HepG2 (cell line): ENCODE measurements around the gene CHST6. TPM values are rescaled to one million over a fixed set of nuclear protein-coding genes. Genes with fewer than 3 reads are reported as not detected.

Experiments used
- KMT2B ChIP-seq: IDR thresholded peaks from 2 replicates; pipeline ENCODE4 v1.6.1; 2016; ENCODE audit warnings: missing genetic modification reagents, missing compliant biosample characterization
- MED1 ChIP-seq: sonication (generic); formaldehyde crosslinking; IDR thresholded peaks from 2 replicates; pipeline ENCODE4 v1.4.0; 2020; ENCODE audit warnings: missing genetic modification reagents
- RARA ChIP-seq: IDR thresholded peaks from 2 replicates; pipeline ENCODE4 v1.6.1; 2016; ENCODE audit warnings: missing genetic modification reagents, missing compliant biosample characterization
- RFXAP ChIP-seq: sonication (generic); formaldehyde crosslinking; IDR thresholded peaks from 2 replicates; pipeline ENCODE4 v1.4.0; 2020; ENCODE audit warnings: missing genetic modification reagents, borderline replicate concordance
- ZBTB21 ChIP-seq: sonication (generic); formaldehyde crosslinking; IDR thresholded peaks from 2 replicates; pipeline ENCODE4 v1.4.0; 2020; ENCODE audit warnings: missing genetic modification reagents
- ZNF251 ChIP-seq: sonication (generic); formaldehyde crosslinking; IDR thresholded peaks from 2 replicates; pipeline ENCODE4 v1.9.0; 2021; ENCODE audit warnings: mild to moderate bottlenecking, missing genetic modification reagents
- ZNF263 ChIP-seq: sonication (generic); formaldehyde crosslinking; IDR thresholded peaks from 2 replicates; pipeline ENCODE4 v1.4.0; 2020; ENCODE audit warnings: missing genetic modification reagents
- ZNF335 ChIP-seq: sonication (generic); formaldehyde crosslinking; IDR thresholded peaks from 2 replicates; pipeline ENCODE4 v1.4.0; 2020; ENCODE audit warnings: missing genetic modification reagents
- ZNF572 ChIP-seq: sonication (generic); formaldehyde crosslinking; IDR thresholded peaks from 2 replicates; pipeline ENCODE4 v1.5.1; 2020; ENCODE audit warnings: mild to moderate bottlenecking, missing genetic modification reagents
- ZNF619 ChIP-seq: sonication (generic); formaldehyde crosslinking; IDR thresholded peaks from 2 replicates; pipeline ENCODE4 v1.4.0; 2020; ENCODE audit warnings: mild to moderate bottlenecking, missing genetic modification reagents
- ZNF75D ChIP-seq: sonication (generic); formaldehyde crosslinking; IDR thresholded peaks from 2 replicates; pipeline ENCODE4 v1.8.1; 2023; ENCODE audit warnings: missing genetic modification reagents, mild to moderate bottlenecking, borderline replicate concordance
- polyA plus RNA-seq, 8 experiments: library from polyadenylated mRNA; depleted of rRNA in 3 of 8; stranded (reverse) in 7 of 8; unstranded in 1 of 8; fragments of >200 nt; fragmentation: Illumina TruSeq in 4 of 8; extraction: Trizol in 4 of 8; gene quantifications; 2 replicates each; pipeline versions ENCODE4 v1.2.1 to v1.2.3, GENCODE V29; 2011 to 2016; ENCODE audit warnings: low read depth in 4 of 8, missing spikeins in 1 of 8, mixed read lengths in 1 of 8; ENCODE audit not compliant: insufficient read depth in 1 of 8
- total RNA-seq, 5 experiments: library from RNA; depleted of rRNA; stranded (reverse); fragments of >200 nt; fragmentation: Illumina TruSeq; extraction: Trizol; gene quantifications; 2 replicates each; pipeline ENCODE4 v1.2.3, GENCODE V29; 2016; ENCODE audit warnings: low read depth in 1 of 5
- TF ChIP-seq, protein P1 (sequence below): sonication (generic); formaldehyde crosslinking; IDR thresholded peaks from 2 replicates; pipeline ENCODE4 v1.8.1; 2023; ENCODE audit warnings: mild to moderate bottlenecking, moderate library complexity, missing genetic modification reagents
- TF ChIP-seq, protein P2 (sequence below): sonication (generic); formaldehyde crosslinking; IDR thresholded peaks from 2 replicates; pipeline ENCODE4 v1.5.1; 2020; ENCODE audit warnings: mild to moderate bottlenecking, missing genetic modification reagents
- TF ChIP-seq, protein P3 (sequence below): sonication (generic); formaldehyde crosslinking; IDR thresholded peaks from 2 replicates; pipeline ENCODE4; 2020; ENCODE audit warnings: missing genetic modification reagents, mild to moderate bottlenecking, borderline replicate concordance
- TF ChIP-seq, protein P4 (sequence below): sonication (generic); formaldehyde crosslinking; IDR thresholded peaks from 2 replicates; pipeline ENCODE4 v1.9.0; 2021; ENCODE audit warnings: missing genetic modification reagents, mild to moderate bottlenecking, borderline replicate concordance
- TF ChIP-seq, protein P5 (sequence below): sonication (generic); formaldehyde crosslinking; IDR thresholded peaks from 2 replicates; pipeline ENCODE4 v1.5.1; 2020; ENCODE audit warnings: missing genetic modification reagents, mild to moderate bottlenecking, borderline replicate concordance

CHST6 gene
- total and polyA plus RNA-seq, 2 of the 13 experiments (the other 11 are each of a cell fraction or from before 2014, with no cell fraction given) = 0.18 to 0.91 TPM

DNA sequence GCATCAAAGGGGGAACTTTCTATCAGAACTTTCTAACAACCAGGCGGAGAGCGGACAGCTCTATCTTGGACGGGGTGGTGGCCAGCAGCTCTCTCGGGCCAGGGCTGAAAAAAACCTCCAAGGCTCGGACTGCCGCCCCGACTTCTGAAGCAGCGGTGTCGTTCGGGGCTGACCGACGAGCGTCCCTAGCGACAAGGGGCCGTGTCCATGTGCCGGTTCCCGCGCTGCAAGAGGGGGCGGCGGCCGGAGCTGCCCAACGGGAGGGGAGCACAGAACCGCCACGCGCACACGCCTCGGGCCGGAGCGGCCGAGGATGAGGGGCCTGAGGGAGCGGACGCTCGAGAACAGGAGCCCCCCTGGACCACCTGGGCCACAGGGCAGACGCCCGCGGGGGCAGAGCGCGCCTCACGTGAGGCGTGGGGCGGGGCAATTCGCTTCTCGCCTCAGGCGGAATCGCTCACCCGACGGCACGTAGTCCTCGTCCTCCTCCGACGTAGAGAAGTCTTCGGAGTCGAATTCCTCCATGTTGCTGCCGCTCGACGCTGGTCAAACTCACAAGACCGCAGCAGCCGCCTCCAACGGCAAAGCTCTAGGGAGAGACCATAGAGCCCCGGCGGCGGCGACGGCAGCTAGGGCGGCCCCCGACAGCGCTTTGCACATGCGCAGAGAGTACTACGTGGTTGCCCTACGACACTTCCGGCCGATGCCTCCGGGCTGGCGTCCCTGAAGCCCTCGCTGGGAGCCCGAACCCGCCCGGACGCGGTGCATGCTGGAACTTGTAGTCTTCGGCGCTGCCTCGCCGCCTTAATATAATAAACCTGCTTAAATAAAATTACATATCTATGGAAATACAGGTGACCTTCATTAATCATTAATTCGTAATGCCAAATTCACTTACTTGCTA is 62.2 kb downstream of the CHST6 start, which contains the start of gene CFDP1 (continued):
- peak; percentile 99 for TF ChIP-seq ZNF572
- peak; percentile 54; the same call in 1 of the 2 replicates for TF ChIP-seq ZNF75D (CRISPR knock-in tag)
- 0 out of 2 replicates have a peak, but pooled peaks have one; percentile 87 for TF ChIP-seq ZNF251 (CRISPR knock-in tag)
- TF ChIP-seq RARA = peak; percentile 43; the same call in 1 of the 2 replicates
- TF ChIP-seq ZBTB21 (CRISPR knock-in tag) = no peak
- TF ChIP-seq, protein P1, sequence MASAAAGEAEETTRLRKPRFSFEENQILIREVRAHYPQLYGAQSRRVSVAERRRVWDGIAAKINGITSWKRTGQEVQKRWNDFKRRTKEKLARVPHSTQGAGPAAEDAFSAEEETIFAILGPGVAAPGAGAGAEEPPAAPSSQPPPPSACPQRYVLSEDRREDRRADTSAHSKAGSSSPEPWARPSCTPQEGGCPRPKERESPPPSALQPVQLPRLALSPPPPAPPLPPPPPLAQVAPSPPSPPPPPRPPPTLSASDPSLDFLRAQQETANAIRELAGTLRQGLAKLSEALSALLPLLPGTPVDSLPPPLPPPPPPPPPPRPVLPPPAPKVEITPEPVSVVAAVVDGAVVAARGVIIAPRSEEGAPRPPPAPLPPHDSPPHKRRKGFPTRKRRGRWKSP (CRISPR knock-in tag) = peak; percentile 71; the same call in 1 of the 2 replicates
- TF ChIP-seq ZNF619 = no peak
- TF ChIP-seq, protein P2, sequence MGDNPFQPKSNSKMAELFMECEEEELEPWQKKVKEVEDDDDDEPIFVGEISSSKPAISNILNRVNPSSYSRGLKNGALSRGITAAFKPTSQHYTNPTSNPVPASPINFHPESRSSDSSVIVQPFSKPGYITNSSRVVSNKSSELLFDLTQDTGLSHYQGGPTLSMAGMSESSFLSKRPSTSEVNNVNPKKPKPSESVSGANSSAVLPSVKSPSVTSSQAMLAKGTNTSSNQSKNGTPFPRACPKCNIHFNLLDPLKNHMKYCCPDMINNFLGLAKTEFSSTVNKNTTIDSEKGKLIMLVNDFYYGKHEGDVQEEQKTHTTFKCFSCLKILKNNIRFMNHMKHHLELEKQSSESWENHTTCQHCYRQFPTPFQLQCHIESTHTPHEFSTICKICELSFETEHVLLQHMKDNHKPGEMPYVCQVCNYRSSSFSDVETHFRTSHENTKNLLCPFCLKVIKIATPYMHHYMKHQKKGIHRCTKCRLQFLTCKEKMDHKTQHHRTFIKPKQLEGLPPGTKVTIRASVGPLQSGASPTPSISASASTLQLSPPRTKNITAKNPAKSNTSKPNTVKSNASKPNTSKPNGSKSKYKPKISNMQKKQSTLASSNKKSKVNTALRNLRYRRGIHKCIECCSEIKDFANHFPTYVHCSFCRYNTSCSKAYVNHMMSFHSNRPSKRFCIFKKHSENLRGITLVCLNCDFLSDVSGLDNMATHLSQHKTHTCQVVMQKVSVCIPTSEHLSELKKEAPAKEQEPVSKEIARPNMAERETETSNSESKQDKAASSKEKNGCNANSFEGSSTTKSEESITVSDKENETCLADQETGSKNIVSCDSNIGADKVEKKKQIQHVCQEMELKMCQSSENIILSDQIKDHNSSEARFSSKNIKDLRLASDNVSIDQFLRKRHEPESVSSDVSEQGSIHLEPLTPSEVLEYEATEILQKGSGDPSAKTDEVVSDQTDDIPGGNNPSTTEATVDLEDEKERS (CRISPR knock-in tag) = peak; percentile 94
- TF ChIP-seq, protein P3, sequence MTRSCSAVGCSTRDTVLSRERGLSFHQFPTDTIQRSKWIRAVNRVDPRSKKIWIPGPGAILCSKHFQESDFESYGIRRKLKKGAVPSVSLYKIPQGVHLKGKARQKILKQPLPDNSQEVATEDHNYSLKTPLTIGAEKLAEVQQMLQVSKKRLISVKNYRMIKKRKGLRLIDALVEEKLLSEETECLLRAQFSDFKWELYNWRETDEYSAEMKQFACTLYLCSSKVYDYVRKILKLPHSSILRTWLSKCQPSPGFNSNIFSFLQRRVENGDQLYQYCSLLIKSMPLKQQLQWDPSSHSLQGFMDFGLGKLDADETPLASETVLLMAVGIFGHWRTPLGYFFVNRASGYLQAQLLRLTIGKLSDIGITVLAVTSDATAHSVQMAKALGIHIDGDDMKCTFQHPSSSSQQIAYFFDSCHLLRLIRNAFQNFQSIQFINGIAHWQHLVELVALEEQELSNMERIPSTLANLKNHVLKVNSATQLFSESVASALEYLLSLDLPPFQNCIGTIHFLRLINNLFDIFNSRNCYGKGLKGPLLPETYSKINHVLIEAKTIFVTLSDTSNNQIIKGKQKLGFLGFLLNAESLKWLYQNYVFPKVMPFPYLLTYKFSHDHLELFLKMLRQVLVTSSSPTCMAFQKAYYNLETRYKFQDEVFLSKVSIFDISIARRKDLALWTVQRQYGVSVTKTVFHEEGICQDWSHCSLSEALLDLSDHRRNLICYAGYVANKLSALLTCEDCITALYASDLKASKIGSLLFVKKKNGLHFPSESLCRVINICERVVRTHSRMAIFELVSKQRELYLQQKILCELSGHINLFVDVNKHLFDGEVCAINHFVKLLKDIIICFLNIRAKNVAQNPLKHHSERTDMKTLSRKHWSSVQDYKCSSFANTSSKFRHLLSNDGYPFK (CRISPR knock-in tag) = peak; percentile 90
- peak; percentile 79 for TF ChIP-seq ZNF263 (CRISPR knock-in tag)
- TF ChIP-seq MED1 = peak; percentile 66
- TF ChIP-seq, protein P4, sequence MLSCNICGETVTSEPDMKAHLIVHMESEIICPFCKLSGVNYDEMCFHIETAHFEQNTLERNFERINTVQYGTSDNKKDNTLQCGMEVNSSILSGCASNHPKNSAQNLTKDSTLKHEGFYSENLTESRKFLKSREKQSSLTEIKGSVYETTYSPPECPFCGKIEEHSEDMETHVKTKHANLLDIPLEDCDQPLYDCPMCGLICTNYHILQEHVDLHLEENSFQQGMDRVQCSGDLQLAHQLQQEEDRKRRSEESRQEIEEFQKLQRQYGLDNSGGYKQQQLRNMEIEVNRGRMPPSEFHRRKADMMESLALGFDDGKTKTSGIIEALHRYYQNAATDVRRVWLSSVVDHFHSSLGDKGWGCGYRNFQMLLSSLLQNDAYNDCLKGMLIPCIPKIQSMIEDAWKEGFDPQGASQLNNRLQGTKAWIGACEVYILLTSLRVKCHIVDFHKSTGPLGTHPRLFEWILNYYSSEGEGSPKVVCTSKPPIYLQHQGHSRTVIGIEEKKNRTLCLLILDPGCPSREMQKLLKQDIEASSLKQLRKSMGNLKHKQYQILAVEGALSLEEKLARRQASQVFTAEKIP = no peak
- TF ChIP-seq RFXAP = peak; percentile 75; the same call in 1 of the 2 replicates
- TF ChIP-seq ZNF335 = peak; percentile 71; the same call in 1 of the 2 replicates
- TF ChIP-seq KMT2B (CRISPR knock-in tag) = peak; percentile 82
- TF ChIP-seq, protein P5, sequence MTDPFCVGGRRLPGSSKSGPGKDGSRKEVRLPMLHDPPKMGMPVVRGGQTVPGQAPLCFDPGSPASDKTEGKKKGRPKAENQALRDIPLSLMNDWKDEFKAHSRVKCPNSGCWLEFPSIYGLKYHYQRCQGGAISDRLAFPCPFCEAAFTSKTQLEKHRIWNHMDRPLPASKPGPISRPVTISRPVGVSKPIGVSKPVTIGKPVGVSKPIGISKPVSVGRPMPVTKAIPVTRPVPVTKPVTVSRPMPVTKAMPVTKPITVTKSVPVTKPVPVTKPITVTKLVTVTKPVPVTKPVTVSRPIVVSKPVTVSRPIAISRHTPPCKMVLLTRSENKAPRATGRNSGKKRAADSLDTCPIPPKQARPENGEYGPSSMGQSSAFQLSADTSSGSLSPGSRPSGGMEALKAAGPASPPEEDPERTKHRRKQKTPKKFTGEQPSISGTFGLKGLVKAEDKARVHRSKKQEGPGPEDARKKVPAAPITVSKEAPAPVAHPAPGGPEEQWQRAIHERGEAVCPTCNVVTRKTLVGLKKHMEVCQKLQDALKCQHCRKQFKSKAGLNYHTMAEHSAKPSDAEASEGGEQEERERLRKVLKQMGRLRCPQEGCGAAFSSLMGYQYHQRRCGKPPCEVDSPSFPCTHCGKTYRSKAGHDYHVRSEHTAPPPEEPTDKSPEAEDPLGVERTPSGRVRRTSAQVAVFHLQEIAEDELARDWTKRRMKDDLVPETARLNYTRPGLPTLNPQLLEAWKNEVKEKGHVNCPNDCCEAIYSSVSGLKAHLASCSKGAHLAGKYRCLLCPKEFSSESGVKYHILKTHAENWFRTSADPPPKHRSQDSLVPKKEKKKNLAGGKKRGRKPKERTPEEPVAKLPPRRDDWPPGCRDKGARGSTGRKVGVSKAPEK (CRISPR knock-in tag) = peak; percentile 83; the same call in 1 of the 2 replicates
